ENCODE results near the gene LPCAT3. TPM values are rescaled to one million over a fixed set of nuclear protein-coding genes. Genes with fewer than 3 reads are reported as not detected.

The LPCAT3 gene
- total and polyA plus RNA-seq, 2 of the 13 experiments (the other 11 are each of a cell fraction or from before 2014, with no cell fraction given), result 44.5 to 64.3 TPM

- Histone ChIP-seq H3K4me1 (ENCODE audit: insufficient read depth, low read length) (peaks cover 32% of the 10 kb centered on the region), H3K4me2 (ENCODE audit: low read depth, low read length) (no peak overlapping the region), H3K4me3 (replicated peaks in 1 of 3; ENCODE audit: insufficient read depth in 1 of 3, low read depth in 2 of 3, low read length in 3 of 3) (no peak overlapping the region), H3K27me3 (ENCODE audit: control insufficient read depth in 1 of 2, insufficient read depth in 2 of 2, low read length in 2 of 2) (no peaks in the 10 kb centered on the region), H3K27ac (ENCODE audit: extremely low read length, insufficient read depth, low read length) (no peak overlapping the region), H4K20me1 (ENCODE audit: insufficient read depth, low read length) (no peaks in the 10 kb centered on the region), H2AFZ (ENCODE audit: low read length) (no peak overlapping the region), H3K9me3 (ENCODE audit: low read length) (no peaks in the 10 kb centered on the region), H3K9ac (ENCODE audit: insufficient read depth, low read depth, low read length) (no peak overlapping the region), H3K79me2 (ENCODE audit: insufficient read depth, low read length) (no peaks in the 10 kb centered on the region), H3K36me3 (replicated peaks in 1 of 2; ENCODE audit: control insufficient read depth in 1 of 2, insufficient read depth in 2 of 2, low read length in 2 of 2) (0 out of 5 replicates have a peak, but pooled peaks cover 0 to 3% of the 10 kb centered on the region in 2 experiments)
- DNase-seq (ENCODE audit: low spot score) (peak; percentile 22), FAIRE-seq (no peak), ATAC-seq (peak; percentile 43; the same call in 2 of the 3 replicates)
- POLR2A ChIA-PET, result interaction anchor here (1.0 to 4.3 kb wide), 6 partner anchors 12 to 61 kb away, joined by 3 to 19 read pairs (median 5); partner anchors contain the start of genes C12orf57, C1S, LPCAT3 and RNU7-1
- in situ Hi-C loops (cut with HindIII; ENCODE audit: extremely low pct_ligation_motif_present, low pct_unique_long_range_greater_than_20kb), result no loop called here
- BruUV-seq (replicated peaks), result no TSS peak
- CTCF ChIA-PET (ENCODE audit: low intra/inter-chr PET ratio, low total read pairs), result no interaction called here
- intact Hi-C loops (cut with micrococcal nuclease; ENCODE audit: unreplicated experiment), result no loop called here
- TF ChIP-seq ZNF510 (CRISPR knock-in tag; IDR thresholded peaks at IDR 0.05; ENCODE audit: low read depth), result no peak
- TF ChIP-seq TEF (CRISPR knock-in tag; IDR thresholded peaks at IDR 0.05), result no peak
- TF ChIP-seq FOSL2 (CRISPR knock-in tag; IDR thresholded peaks at IDR 0.05), result 0 out of 2 replicates have a peak, but pooled peaks have one; percentile 21
- TF ChIP-seq ZNF121 (CRISPR knock-in tag; IDR thresholded peaks at IDR 0.05), result no peak
These were observed 19.4 kb downstream of the LPCAT3 start for GRCh38 chr12:6998715-6999451.

DNA sequence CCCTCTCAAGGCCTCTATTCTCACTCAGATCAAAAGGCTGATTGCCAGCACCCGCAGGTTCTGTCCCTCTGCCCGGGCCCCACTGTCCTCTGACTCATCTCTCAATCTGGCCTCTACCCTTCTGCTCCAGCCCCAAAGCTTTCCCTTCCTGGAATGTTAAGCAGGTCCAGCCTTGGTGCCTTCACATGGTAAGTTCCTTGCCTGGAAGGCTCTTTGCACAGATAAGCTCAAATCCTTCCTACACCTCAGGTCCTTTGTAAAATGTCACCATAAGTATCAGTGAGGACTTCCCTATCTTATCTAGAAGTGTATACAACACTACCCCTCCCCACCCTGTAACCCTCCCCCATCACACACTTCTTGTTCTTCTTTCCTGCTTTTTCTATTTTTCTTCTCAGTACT lies 22.2 kb downstream of the LPCAT3 start:
- ATAC-seq, result peak; percentile 82
- no TSS peak for BruUV-seq (replicated peaks)
- peak; percentile 12; the same call in 1 of the 2 replicates for TF ChIP-seq GATAD2A (CRISPR knock-in tag; IDR thresholded peaks at IDR 0.05)
- no peak for TF ChIP-seq ZNF34 (CRISPR knock-in tag; IDR thresholded peaks at IDR 0.05; ENCODE audit: borderline replicate concordance)
- TF ChIP-seq, protein P1, sequence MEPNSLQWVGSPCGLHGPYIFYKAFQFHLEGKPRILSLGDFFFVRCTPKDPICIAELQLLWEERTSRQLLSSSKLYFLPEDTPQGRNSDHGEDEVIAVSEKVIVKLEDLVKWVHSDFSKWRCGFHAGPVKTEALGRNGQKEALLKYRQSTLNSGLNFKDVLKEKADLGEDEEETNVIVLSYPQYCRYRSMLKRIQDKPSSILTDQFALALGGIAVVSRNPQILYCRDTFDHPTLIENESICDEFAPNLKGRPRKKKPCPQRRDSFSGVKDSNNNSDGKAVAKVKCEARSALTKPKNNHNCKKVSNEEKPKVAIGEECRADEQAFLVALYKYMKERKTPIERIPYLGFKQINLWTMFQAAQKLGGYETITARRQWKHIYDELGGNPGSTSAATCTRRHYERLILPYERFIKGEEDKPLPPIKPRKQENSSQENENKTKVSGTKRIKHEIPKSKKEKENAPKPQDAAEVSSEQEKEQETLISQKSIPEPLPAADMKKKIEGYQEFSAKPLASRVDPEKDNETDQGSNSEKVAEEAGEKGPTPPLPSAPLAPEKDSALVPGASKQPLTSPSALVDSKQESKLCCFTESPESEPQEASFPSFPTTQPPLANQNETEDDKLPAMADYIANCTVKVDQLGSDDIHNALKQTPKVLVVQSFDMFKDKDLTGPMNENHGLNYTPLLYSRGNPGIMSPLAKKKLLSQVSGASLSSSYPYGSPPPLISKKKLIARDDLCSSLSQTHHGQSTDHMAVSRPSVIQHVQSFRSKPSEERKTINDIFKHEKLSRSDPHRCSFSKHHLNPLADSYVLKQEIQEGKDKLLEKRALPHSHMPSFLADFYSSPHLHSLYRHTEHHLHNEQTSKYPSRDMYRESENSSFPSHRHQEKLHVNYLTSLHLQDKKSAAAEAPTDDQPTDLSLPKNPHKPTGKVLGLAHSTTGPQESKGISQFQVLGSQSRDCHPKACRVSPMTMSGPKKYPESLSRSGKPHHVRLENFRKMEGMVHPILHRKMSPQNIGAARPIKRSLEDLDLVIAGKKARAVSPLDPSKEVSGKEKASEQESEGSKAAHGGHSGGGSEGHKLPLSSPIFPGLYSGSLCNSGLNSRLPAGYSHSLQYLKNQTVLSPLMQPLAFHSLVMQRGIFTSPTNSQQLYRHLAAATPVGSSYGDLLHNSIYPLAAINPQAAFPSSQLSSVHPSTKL (CRISPR knock-in tag; IDR thresholded peaks at IDR 0.05), result peak; percentile 27; the same call in 1 of the 2 replicates
- peak; percentile 93 for TF ChIP-seq FOSL2 (CRISPR knock-in tag; IDR thresholded peaks at IDR 0.05)
- TF ChIP-seq HOXD1 (CRISPR knock-in tag; IDR thresholded peaks at IDR 0.05), result no peak
- TF ChIP-seq TEAD3 (CRISPR knock-in tag; optimal IDR thresholded peaks at IDR 0.05; ENCODE audit: borderline replicate concordance), result peak; percentile 74
- 0 out of 2 replicates have a peak, but pooled peaks have one; percentile 33 for TF ChIP-seq SAP130 (CRISPR knock-in tag; IDR thresholded peaks at IDR 0.05; ENCODE audit: low read depth)
- 0 out of 2 replicates have a peak, but pooled peaks have one; percentile 10 for TF ChIP-seq RARA (CRISPR knock-in tag; IDR thresholded peaks at IDR 0.05)
- no peak for TF ChIP-seq ZNF260 (CRISPR knock-in tag; IDR thresholded peaks at IDR 0.05; ENCODE audit: borderline replicate concordance, low read depth)
- peak; percentile 37; the same call in 1 of the 2 replicates for TF ChIP-seq TCF7 (IDR thresholded peaks at IDR 0.05; ENCODE audit: low read depth)

More for the DNA sequence above, 22.2 kb downstream of the LPCAT3 start:
- ChIA-PET POLR2A (interaction anchor here (0.9 to 1.9 kb wide), 4 partner anchors 15 to 52 kb away, joined by 3 to 9 read pairs (median 6); partner anchors contain the start of genes C12orf57, LPCAT3 and RNU7-1), CTCF (ENCODE audit: low intra/inter-chr PET ratio, low total read pairs) (no interaction called here)
- Histone ChIP-seq H3K9me3 (ENCODE audit: low read length) (no peaks in the 10 kb centered on the region), H3K4me1 (ENCODE audit: insufficient read depth, low read length) (peaks cover 32% of the 10 kb centered on the region), H3K79me2 (ENCODE audit: insufficient read depth, low read length) (no peaks in the 10 kb centered on the region), H2AFZ (ENCODE audit: low read length) (no peak overlapping the region), H3K9ac (ENCODE audit: insufficient read depth, low read depth, low read length) (no peak overlapping the region), H3K27ac (ENCODE audit: extremely low read length, insufficient read depth, low read length) (no peak overlapping the region), H3K4me3 (replicated peaks in 1 of 3; ENCODE audit: insufficient read depth in 1 of 3, low read depth in 2 of 3, low read length in 3 of 3) (no peak overlapping the region), H3K27me3 (ENCODE audit: control insufficient read depth in 1 of 2, insufficient read depth in 2 of 2, low read length in 2 of 2) (no peaks in the 10 kb centered on the region), H4K20me1 (ENCODE audit: insufficient read depth, low read length) (no peaks in the 10 kb centered on the region), H3K36me3 (replicated peaks in 1 of 2; ENCODE audit: control insufficient read depth in 1 of 2, insufficient read depth in 2 of 2, low read length in 2 of 2) (0 out of 5 replicates have a peak, but pooled peaks cover 0 to 3% of the 10 kb centered on the region in 2 experiments), H3K4me2 (ENCODE audit: low read depth, low read length) (no peak overlapping the region)
- peak; percentile 44 for FAIRE-seq
- peak; percentile 63 for DNase-seq (ENCODE audit: low spot score)
- 11% methylated on average over 2 of the region's 2 CpGs for WGBS (ENCODE audit: low lambda C conversion rate)
- in situ Hi-C loops (cut with HindIII; ENCODE audit: extremely low pct_ligation_motif_present, low pct_unique_long_range_greater_than_20kb) (no loop called here), intact Hi-C loops (cut with micrococcal nuclease; ENCODE audit: unreplicated experiment) (no loop called here)

Data from HepG2 (cell line).